Amygdala (tissue), 56 donors: ENCODE data around the gene SNX14.
"Not testable (repeated sequence)": the region's sequence is repeated elsewhere in the genome, so short reads cannot be mapped to it uniquely, and the experiment has no call there.

Experiments used
- DNase-seq, 56 donors: peaks; one replicate each; lab custom pipeline; 2025; lab: John Stamatoyannopoulos, UW

Gene SNX14, protein sequence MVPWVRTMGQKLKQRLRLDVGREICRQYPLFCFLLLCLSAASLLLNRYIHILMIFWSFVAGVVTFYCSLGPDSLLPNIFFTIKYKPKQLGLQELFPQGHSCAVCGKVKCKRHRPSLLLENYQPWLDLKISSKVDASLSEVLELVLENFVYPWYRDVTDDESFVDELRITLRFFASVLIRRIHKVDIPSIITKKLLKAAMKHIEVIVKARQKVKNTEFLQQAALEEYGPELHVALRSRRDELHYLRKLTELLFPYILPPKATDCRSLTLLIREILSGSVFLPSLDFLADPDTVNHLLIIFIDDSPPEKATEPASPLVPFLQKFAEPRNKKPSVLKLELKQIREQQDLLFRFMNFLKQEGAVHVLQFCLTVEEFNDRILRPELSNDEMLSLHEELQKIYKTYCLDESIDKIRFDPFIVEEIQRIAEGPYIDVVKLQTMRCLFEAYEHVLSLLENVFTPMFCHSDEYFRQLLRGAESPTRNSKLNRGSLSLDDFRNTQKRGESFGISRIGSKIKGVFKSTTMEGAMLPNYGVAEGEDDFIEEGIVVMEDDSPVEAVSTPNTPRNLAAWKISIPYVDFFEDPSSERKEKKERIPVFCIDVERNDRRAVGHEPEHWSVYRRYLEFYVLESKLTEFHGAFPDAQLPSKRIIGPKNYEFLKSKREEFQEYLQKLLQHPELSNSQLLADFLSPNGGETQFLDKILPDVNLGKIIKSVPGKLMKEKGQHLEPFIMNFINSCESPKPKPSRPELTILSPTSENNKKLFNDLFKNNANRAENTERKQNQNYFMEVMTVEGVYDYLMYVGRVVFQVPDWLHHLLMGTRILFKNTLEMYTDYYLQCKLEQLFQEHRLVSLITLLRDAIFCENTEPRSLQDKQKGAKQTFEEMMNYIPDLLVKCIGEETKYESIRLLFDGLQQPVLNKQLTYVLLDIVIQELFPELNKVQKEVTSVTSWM

DNA sequence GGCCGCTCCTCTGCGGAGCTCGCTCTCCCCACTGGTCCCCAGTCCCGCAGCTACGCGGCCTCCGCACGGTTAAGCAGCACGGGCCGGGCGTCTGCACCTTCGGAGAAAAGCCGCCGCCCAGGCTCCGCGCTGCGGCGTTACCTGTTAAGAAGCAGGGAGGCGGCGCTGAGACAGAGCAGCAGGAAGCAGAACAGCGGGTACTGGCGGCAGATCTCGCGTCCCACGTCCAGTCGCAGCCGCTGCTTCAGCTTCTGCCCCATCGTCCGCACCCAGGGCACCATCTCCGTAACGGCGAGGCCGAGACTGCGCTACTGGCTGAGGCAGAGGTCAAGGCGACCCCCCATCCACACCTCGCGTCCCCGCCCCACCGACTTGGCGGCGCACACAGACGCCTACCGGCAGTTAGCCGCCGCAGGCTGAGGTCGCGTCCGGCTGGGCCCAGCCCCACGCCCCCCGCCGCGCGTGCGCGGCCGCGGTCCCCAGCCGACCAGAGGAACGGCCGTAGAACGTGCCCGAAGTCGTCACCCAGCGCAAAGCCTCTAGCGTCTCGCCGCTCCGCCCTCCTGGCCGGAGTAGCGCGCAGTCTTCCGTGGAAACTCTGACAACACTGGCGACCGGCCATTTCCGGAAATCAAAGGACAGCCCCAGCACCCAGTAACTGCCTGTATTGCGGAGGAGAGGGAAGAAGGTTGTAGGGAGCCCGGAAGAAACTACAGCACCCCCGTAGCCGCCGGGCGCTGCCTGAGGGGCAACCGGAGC, at the start of gene SNX14:
Gene SNX14 (minus strand): TSS at position 421 of the 759 bp plus-strand sequence. CDS start 140 bp downstream, at position 281.
- peak; percentile 61 to 94 (median 86) for DNase-seq

DNA sequence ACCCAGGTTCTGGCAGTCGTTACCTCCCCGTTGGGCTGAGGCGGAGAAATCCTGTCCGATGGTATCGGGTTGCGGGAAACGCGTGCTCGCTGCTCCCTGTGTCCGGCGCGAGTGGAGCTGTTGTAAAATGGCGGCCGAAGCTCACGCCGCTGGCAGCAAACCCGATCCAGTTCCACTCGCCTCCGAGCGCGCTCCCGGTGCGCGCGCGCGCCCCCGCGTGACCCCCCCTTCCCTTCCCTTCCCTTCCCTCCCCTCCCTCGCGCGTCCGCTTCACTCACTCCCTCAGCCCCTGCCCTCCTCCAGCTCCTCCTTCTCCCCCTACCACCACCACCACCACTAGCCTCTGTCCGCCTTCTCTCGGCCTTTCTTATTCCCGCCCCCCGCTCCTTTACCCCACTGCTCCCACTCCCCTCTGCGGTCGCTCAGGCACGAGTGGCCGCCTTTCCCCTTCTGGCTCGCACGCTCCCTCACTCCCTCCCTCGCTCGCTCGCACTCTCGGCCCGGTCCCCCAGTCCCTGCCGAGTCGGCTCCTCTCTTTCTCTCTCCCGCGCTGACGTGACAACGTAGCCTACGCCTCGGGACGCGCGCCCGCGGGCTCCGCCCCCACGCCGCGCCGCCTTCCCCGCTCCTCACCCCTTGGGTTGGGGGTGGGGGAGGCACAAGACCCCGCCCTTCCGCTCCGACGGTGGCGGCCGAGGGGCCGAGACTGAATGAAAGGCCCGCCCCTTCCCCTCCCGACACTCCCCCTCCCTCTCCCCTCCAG, 49.3 kb upstream of the SNX14 start, which contains the start of gene SYNCRIP:
Gene SYNCRIP (minus strand): TSS at position 113 of the 763 bp plus-strand sequence. CDS start 1,447 bp downstream, outside the sequence.
- peak; percentile 67 to 99 (median 97) for DNase-seq

GRCh38 chr6:85641897-85642773, 48.5 kb upstream of the SNX14 start:
- DNase-seq: peak in 44 of 56 donors; percentile 7 to 72 (median 47)

DNA sequence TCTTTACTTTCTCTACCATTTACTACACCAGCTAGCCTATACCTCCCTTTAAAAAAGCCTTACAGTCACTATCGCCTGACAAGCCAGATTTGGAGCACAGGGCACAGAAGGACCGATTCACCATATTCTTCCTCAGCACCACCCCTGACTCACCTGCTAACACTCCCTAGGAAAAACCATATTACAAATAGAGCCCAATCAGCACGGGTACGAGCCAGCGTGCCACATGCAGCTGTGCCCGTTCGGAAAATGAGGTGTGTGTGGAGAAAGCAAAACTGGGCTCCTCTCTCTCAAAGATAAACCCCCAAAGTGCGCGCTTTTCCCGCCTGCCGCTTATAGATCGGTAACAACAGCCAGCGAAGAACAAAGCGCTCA, 47.9 kb upstream of the SNX14 start:
- no peak for DNase-seq

GRCh38 chr6:85640821-85641220, 47.2 kb upstream of the SNX14 start:
- DNase-seq: no peak

DNA sequence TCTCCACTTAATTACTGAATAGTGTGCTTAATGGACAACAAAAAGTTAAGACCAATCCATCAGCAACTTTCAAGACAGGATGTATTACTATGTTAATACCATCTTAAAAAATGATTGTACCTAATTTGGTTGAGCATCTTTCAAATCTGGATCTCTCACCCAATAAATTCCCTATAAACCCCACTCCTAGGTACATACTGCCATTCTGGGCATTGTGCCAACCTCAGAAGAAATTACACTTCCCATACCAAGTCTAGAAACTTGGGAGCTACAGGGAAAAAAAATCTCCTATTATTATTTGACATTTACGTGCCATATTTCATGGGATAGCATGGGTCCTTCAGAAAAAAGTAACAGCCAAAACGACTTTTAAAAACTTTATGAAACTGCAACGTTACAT, 43.9 kb upstream of the SNX14 start:
- DNase-seq: no peak

- no peak for DNase-seq
These were observed 38.7 kb upstream of the SNX14 start for GRCh38 chr6:85632164-85632942.

DNA sequence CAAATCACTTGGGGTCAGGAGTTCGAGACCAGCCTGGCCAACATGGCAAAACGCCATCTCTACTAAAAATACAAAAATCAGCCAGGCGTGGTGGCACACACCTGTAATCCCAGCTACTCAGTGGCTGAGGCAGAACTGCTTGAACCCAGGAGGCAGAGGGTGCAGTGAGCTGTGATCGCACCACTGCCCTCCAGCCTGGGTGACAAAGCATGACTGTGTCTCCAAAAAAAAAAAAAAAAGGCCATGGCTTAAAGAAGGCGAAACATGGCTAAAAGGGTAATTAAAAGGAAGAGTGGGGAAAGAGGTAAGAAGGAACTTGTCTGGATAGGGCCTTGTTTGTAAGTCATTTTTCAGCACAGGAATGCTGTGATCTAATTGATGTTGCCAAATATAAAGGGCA, 37.5 kb upstream of the SNX14 start:
- DNase-seq: not testable (repeated sequence)

- no peak for DNase-seq
These were observed 34.7 kb upstream of the SNX14 start for GRCh38 chr6:85628353-85628752.

DNA sequence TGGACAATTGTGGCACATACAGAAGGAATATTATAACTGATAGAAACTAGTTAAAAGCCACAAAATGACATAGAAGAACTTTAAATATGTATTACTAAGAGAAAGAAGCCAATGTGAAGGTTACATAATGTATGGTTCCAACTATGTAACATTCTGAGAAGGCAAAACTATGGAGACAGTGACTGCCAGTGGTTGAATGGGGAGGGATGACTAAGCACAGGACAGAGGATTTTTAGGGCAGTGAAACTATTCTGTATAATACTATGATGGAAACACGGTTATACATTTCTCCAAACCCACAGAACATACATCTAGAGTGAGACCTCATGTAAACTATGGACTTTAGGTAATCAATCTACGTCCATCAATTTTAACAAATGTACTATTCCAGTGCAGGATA, 26.6 kb upstream of the SNX14 start:
- DNase-seq: no peak

DNA sequence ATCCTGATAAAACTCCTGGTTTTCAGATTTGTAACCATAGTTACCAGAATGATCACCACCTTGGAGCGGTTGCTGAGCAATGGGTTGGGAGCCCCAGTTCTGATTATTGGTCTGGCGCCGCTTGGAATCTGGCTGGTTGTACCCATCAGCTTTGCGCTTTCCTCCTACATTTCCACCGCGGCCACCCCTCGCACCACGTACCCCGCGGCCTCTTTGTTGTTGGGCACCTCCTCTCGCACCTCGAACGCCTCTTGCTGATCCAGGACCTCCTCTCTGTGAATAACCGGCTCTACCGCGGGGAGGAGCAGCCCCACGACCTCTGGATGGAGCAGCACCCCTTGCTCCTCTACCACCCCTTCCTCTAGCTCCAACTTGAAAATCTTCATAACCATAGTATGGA, 21.1 kb upstream of the SNX14 start:
- DNase-seq: no peak

DNA sequence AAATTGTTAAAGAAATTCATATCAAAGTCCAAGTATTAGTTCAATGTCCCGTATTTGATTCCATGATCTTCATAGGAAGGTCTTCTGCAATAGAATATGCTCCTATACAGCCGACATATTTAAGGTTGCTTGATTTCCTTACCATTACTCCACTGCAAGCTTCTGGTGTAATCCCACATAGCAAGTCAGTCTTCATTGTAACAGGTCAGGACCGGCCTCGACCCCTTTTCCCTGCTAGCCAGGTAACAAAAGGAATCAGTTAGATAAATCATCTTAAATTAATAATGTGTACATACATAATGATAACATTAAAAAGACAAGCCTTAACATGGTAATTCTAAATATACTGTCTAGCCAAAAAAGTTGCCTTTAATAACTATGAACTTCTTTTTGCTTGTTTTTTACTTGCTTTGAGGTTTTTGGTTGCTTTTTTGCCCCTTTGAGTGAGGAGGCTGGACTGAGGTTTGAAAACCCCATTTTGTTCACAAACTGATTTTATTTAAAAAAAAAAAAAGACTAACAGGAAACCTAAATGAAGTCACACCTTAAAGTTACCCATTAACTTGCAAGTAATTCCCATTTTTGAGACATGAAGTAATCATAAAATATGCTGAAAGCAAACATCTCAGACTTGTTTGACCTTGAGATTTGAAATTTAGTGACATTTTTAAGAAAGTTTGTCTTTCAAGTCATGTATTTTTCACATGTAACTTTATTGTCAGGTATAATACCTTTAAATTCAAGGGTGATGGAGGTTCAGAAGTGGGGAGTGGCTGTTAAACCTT, 19.2 kb upstream of the SNX14 start:
- DNase-seq: no peak

GRCh38 chr6:85610182-85610895, 16.7 kb upstream of the SNX14 start:
- no peak for DNase-seq

DNA sequence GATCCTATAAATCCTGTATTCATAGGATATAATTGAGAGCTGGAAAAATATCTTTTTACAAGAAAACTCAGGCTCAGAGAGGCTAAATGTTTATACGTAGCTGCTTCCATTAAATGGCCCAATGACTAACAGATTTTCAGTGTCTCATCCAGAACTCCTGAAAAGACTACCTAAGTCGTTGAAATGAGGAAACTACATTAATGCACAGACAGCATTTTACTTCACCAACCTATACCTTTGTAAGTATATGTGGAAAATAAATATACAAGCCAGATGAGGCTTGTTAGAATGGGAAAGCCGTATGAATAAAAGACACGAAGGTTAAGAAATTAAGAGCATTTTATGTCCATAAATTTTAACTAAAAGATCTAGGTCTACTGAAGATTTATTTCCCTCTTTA, 8.4 kb upstream of the SNX14 start:
- DNase-seq: no peak

DNA sequence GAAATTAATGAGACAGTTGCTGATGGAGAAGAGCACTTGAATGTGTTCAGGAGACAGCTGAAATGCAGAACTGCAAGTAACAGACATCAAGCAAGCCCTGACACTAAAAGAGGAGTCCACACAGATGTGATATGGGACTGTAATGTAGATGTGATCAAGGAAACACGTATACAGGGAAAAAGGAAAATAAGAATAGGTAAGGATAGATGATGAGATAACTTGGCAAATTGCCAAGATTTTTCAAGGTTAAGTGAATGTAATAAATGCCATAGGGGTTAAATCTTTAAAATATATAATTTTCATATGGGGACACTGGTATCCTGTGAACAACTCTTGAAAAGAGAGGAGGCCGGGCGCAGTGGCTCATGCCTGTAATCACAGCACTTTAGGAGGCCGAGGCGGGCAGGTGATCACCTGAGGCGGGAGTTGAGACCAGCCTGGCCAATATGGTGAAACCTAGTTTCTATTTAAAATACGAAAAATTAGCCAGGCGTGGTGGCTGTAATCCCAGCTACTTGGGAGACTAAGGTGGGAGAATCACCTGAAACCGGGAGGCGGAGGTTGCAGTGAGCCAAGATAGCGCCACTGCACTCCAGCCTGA, 7.2 kb upstream of the SNX14 start:
- DNase-seq: no peak
